Liver (tissue), 9 donors: ENCODE measurements around the gene TXNL1. TPM values are rescaled to one million over a fixed set of nuclear protein-coding genes. Genes with fewer than 3 reads are reported as not detected.

Experiments used
- DNase-seq: peaks from one replicate; pipeline ENCODE4 v3.0.0-alpha.2; 2017; ENCODE audit warnings: low spot score
- H3K27ac ChIP-seq, 2 donors: one replicate each; pipeline ENCODE4 v1.7.0; 2013; ENCODE audit warnings: inconsistent platforms in 2 of 2, low read length in 2 of 2, control low read depth in 1 of 2, low read depth in 1 of 2, mild to moderate bottlenecking in 1 of 2
- H3K27me3 ChIP-seq, 4 donors: one replicate each; pipeline versions ENCODE4 v1.6.1 to v1.7.0; 2013; ENCODE audit warnings: low read length in 3 of 4, inconsistent platforms in 1 of 4, mild to moderate bottlenecking in 1 of 4, moderate library complexity in 1 of 4; ENCODE audit not compliant: control insufficient read depth in 4 of 4, insufficient read depth in 4 of 4
- H3K36me3 ChIP-seq, 4 donors: one replicate each; pipeline versions ENCODE4 v1.6.1 to v1.7.0; 2013; ENCODE audit warnings: low read length in 3 of 4, mild to moderate bottlenecking in 3 of 4, low read depth in 1 of 4, moderate library complexity in 1 of 4; ENCODE audit not compliant: control insufficient read depth in 4 of 4, insufficient read depth in 3 of 4
- H3K4me1 ChIP-seq, 4 donors: one replicate each; pipeline versions ENCODE4 v1.6.1 to v1.7.0; 2013; ENCODE audit warnings: low read length in 3 of 4, mild to moderate bottlenecking in 3 of 4, moderate library complexity in 1 of 4; ENCODE audit not compliant: control insufficient read depth in 4 of 4, insufficient read depth in 4 of 4
- H3K4me3 ChIP-seq, 3 donors: one replicate each; pipeline versions ENCODE4 v1.6.1 to v1.7.0; 2013; ENCODE audit warnings: low read length in 3 of 3, control low read depth in 1 of 3, low read depth in 1 of 3, mild to moderate bottlenecking in 1 of 3
- H3K9ac ChIP-seq, 2 donors: one replicate each; pipeline ENCODE4 v1.7.0; 2013; ENCODE audit warnings: low read length in 2 of 2, mild to moderate bottlenecking in 2 of 2, moderate library complexity in 2 of 2, control low read depth in 1 of 2, low read depth in 1 of 2
- H3K9me3 ChIP-seq, 4 donors: one replicate each; pipeline versions ENCODE4 v1.6.1 to v1.7.0; 2013; ENCODE audit warnings: low read length in 3 of 4; ENCODE audit not compliant: control insufficient read depth in 4 of 4
- EGR1 ChIP-seq, 2 donors: IDR thresholded peaks; 2 replicates each; pipeline ENCODE4 v1.6.1; 2016 to 2018; ENCODE audit warnings: antibody characterized with exemption in 2 of 2, low read depth in 2 of 2
- FOXA1 ChIP-seq: IDR thresholded peaks from 2 replicates; pipeline ENCODE4 v1.6.1; 2016; ENCODE audit warnings: antibody characterized with exemption
- FOXA2 ChIP-seq: IDR thresholded peaks from 2 replicates; pipeline ENCODE4 v1.6.1; 2016; ENCODE audit warnings: antibody characterized with exemption
- GABPA ChIP-seq, 2 donors: IDR thresholded peaks in 1 of 2; conservative IDR thresholded peaks in 1 of 2; 2 replicates each; pipeline ENCODE4 v1.6.1; 2016; ENCODE audit warnings: antibody characterized with exemption in 2 of 2, mild to moderate bottlenecking in 1 of 2, moderate library complexity in 1 of 2
- HNF4A ChIP-seq, 2 donors: conservative IDR thresholded peaks; 2 replicates each; pipeline ENCODE4 v1.6.1; 2016; ENCODE audit warnings: antibody characterized with exemption in 2 of 2, mild to moderate bottlenecking in 2 of 2
- HNF4G ChIP-seq: IDR thresholded peaks from 2 replicates; pipeline ENCODE4 v1.6.1; 2016; ENCODE audit warnings: antibody characterized with exemption
- JUND ChIP-seq, 2 donors: IDR thresholded peaks; 2 replicates each; pipeline ENCODE4 v1.6.1; 2016; ENCODE audit warnings: antibody characterized with exemption in 2 of 2
- MAX ChIP-seq: IDR thresholded peaks from 2 replicates; pipeline ENCODE4 v1.6.1; 2016; ENCODE audit warnings: antibody characterized with exemption
- NR2F2 ChIP-seq: IDR thresholded peaks from 2 replicates; pipeline ENCODE4 v1.6.1; 2016; ENCODE audit warnings: antibody characterized with exemption
- RAD21 ChIP-seq, 2 donors: IDR thresholded peaks; 2 replicates each; pipeline ENCODE4 v1.6.1; 2016; ENCODE audit warnings: antibody characterized with exemption in 2 of 2, mild to moderate bottlenecking in 2 of 2
- REST ChIP-seq: IDR thresholded peaks from 2 replicates; pipeline ENCODE4 v1.6.1; 2016; ENCODE audit warnings: antibody characterized with exemption, mild to moderate bottlenecking
- RXRA ChIP-seq, 2 donors: IDR thresholded peaks; 2 replicates each; pipeline ENCODE4 v1.6.1; 2017 to 2018; ENCODE audit warnings: antibody characterized with exemption in 2 of 2, mild to moderate bottlenecking in 1 of 2
- SP1 ChIP-seq: IDR thresholded peaks from 2 replicates; pipeline ENCODE4 v1.6.1; 2018; ENCODE audit warnings: antibody characterized with exemption, mild to moderate bottlenecking
- TAF1 ChIP-seq: conservative IDR thresholded peaks from 2 replicates; pipeline ENCODE4 v1.6.1; 2016; ENCODE audit warnings: antibody characterized with exemption, mild to moderate bottlenecking
- YY1 ChIP-seq: IDR thresholded peaks from 2 replicates; pipeline ENCODE4 v1.6.1; 2016; ENCODE audit warnings: antibody characterized with exemption, mild to moderate bottlenecking
- WGBS: extraction: QIAGEN DNeasy Blood & Tissue Kit; methylation state at CpG from one replicate; pipeline ENCODE4 v1.1.7; 2013; 5-methylcytosine and 5-hydroxymethylcytosine counted together
- polyA plus RNA-seq, 2 donors: library from polyadenylated mRNA; stranded (reverse) in 1 of 2; unstranded in 1 of 2; fragments of 200-250 nt in 1 of 2; fragments of >200 nt in 1 of 2; fragmentation: Nextera tagmentation in 1 of 2; extraction: Ambion mirVana in 1 of 2; gene quantifications; one replicate each; pipeline versions ENCODE4 v1.2.1 to v1.2.3, GENCODE V29; 2013 to 2015
- total RNA-seq, 2 donors: library from RNA; depleted of rRNA; stranded (reverse); fragments of >200 nt; gene quantifications; one replicate each; pipeline ENCODE4 v1.2.3, GENCODE V29; 2014
- TF ChIP-seq, protein P1 (sequence below): IDR thresholded peaks from 2 replicates; pipeline ENCODE4 v1.6.1; 2016; ENCODE audit warnings: antibody characterized with exemption
- TF ChIP-seq, protein P2 (sequence below): IDR thresholded peaks from 2 replicates; pipeline ENCODE4 v1.6.1; 2016; ENCODE audit warnings: antibody characterized with exemption
- TF ChIP-seq, protein P3 (sequence below): fragments of 150-350 bp; IDR thresholded peaks from 2 replicates; pipeline ENCODE4 v1.5.1; 2017; ENCODE audit warnings: improper control_type of control experiment, low read depth, low read length; ENCODE audit not compliant: missing input control
- donor health status: healthy.
- donor health status: healthy.
- donor health status: healthy.
- donor health status: healthy.
- donor health status: healthy.

The TXNL1 gene
- total and polyA plus RNA-seq, 4 donors = 23.1 to 65.7 (median 33.9) TPM

DNA sequence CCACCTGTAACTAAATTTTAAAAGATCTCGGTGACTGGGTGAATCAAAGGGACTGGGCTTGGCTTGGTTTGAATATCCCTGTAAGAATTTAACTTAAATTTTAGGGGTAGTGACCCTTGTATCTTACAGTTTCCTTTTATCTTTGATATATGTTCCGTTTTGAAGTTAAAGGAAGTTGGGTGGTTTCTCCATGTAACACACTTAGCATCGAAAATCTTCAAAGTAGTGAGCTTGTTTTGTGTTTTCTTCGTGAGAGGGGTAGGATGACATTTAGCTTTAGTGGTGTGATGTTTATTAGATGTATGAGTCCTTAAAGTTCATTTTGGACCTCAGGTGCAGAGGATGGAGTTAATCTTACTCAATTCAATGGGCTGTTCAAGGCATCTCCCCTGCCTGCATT lies 14.4 kb upstream of the TXNL1 start:
- H3K27ac ChIP-seq = no peak overlapping the region
- DNase-seq = no peak
- H3K36me3 ChIP-seq = no peaks in the 10 kb centered on the region
- no peak overlapping the region for H3K4me3 ChIP-seq
- H3K27me3 ChIP-seq = no peaks in the 10 kb centered on the region
- H3K4me1 ChIP-seq = peaks cover under 1 to 15% (median 14%) of the 10 kb centered on the region in 4 donors
- H3K9ac ChIP-seq = no peak overlapping the region
- WGBS = 70% methylated on average over 4 of the region's 4 CpGs
- TF ChIP-seq EGR1 (IDR thresholded peaks at IDR 0.05; ENCODE audit: low read depth in 2 of 2) = no peak
- no peak for TF ChIP-seq FOXA2
- TF ChIP-seq FOXA1 = no peak
- TF ChIP-seq, protein P1, sequence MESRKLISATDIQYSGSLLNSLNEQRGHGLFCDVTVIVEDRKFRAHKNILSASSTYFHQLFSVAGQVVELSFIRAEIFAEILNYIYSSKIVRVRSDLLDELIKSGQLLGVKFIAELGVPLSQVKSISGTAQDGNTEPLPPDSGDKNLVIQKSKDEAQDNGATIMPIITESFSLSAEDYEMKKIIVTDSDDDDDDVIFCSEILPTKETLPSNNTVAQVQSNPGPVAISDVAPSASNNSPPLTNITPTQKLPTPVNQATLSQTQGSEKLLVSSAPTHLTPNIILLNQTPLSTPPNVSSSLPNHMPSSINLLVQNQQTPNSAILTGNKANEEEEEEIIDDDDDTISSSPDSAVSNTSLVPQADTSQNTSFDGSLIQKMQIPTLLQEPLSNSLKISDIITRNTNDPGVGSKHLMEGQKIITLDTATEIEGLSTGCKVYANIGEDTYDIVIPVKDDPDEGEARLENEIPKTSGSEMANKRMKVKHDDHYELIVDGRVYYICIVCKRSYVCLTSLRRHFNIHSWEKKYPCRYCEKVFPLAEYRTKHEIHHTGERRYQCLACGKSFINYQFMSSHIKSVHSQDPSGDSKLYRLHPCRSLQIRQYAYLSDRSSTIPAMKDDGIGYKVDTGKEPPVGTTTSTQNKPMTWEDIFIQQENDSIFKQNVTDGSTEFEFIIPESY = no peak
- no peak for TF ChIP-seq RXRA (IDR thresholded peaks at IDR 0.05)
- no peak for TF ChIP-seq SP1
- no peak for TF ChIP-seq RAD21 (IDR thresholded peaks at IDR 0.05)
- no peak for TF ChIP-seq HNF4G
- no peak for TF ChIP-seq MAX
- TF ChIP-seq JUND (IDR thresholded peaks at IDR 0.05) = no peak
- TF ChIP-seq, protein P2, sequence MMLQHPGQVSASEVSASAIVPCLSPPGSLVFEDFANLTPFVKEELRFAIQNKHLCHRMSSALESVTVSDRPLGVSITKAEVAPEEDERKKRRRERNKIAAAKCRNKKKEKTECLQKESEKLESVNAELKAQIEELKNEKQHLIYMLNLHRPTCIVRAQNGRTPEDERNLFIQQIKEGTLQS = no peak
- no peak for TF ChIP-seq YY1
- TF ChIP-seq, protein P3, sequence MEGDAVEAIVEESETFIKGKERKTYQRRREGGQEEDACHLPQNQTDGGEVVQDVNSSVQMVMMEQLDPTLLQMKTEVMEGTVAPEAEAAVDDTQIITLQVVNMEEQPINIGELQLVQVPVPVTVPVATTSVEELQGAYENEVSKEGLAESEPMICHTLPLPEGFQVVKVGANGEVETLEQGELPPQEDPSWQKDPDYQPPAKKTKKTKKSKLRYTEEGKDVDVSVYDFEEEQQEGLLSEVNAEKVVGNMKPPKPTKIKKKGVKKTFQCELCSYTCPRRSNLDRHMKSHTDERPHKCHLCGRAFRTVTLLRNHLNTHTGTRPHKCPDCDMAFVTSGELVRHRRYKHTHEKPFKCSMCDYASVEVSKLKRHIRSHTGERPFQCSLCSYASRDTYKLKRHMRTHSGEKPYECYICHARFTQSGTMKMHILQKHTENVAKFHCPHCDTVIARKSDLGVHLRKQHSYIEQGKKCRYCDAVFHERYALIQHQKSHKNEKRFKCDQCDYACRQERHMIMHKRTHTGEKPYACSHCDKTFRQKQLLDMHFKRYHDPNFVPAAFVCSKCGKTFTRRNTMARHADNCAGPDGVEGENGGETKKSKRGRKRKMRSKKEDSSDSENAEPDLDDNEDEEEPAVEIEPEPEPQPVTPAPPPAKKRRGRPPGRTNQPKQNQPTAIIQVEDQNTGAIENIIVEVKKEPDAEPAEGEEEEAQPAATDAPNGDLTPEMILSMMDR = no peak
- TF ChIP-seq GABPA (IDR thresholded peaks at IDR 0.05 in 1 of 2, conservative IDR thresholded peaks at IDR 0.05 in 1 of 2) = no peak
- TF ChIP-seq REST = no peak
- no peak for TF ChIP-seq NR2F2
- no peak for TF ChIP-seq TAF1
- TF ChIP-seq HNF4A (conservative IDR thresholded peaks at IDR 0.05) = no peak
- no peaks in the 10 kb centered on the region for H3K9me3 ChIP-seq

- H3K4me3 ChIP-seq = peak overlapping the region; percentile 72 to 98 (median 94)
- H3K36me3 ChIP-seq = no peaks in the 10 kb centered on the region
- peaks cover 0 to 15% (median 14%) of the 10 kb centered on the region in 4 donors for H3K4me1 ChIP-seq
- H3K9me3 ChIP-seq = no peaks in the 10 kb centered on the region
- peak overlapping the region; percentile 24 to 87 for H3K9ac ChIP-seq
- no peak for DNase-seq
- no peaks in the 10 kb centered on the region for H3K27me3 ChIP-seq
- WGBS = 4% methylated on average over 5 of the region's 5 CpGs
- peak overlapping the region; percentile 84 to 92 for H3K27ac ChIP-seq
- TF ChIP-seq YY1 (no peak), SP1 (no peak), FOXA2 (no peak), JUND (IDR thresholded peaks at IDR 0.05) (no peak), HNF4G (no peak), TAF1 (no peak), FOXA1 (no peak), GABPA (IDR thresholded peaks at IDR 0.05 in 1 of 2, conservative IDR thresholded peaks at IDR 0.05 in 1 of 2) (no peak), RXRA (IDR thresholded peaks at IDR 0.05) (no peak), NR2F2 (no peak), REST (no peak)
- TF ChIP-seq, protein P3 = no peak
- TF ChIP-seq, protein P2 = no peak
These were observed 13.3 kb upstream of the TXNL1 start for GRCh38 chr18:56651771-56652092.
